MV-4-11 (cell line): ENCODE results near the gene LRMDA.
A peak's percentile ranks its signal among the peaks of the same experiment; 100 is the strongest.

Experiments used
- DNase-seq: peaks from one replicate; lab custom pipeline; 2025; lab: John Stamatoyannopoulos, UW

The LRMDA gene

GRCh38 chr10:76398043-76398710 is 966.8 kb downstream of the LRMDA start:
- no peak for DNase-seq

DNA sequence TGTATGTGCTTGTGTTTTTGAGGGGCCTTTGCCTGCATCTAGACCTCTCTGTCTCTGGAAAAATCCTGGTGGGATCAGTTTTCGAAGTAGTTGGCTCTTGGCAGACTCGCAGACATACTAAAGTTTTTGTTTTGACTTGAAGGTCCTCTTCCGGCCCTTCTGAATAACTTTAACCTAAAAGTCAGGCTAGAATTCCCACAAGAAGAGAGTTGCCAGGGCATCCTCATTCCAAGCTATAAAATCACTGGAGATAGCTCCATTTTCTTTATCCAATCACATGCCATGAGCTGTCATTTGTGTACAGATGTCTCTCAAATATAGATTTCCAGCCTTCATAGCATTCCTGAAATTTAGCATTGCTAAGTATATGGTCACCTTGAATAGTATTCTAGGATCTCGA is 967.8 kb downstream of the LRMDA start:
- DNase-seq: no peak

- no peak for DNase-seq
Observed at GRCh38 chr10:76401006-76401405, 969.6 kb downstream of the LRMDA start.

DNA sequence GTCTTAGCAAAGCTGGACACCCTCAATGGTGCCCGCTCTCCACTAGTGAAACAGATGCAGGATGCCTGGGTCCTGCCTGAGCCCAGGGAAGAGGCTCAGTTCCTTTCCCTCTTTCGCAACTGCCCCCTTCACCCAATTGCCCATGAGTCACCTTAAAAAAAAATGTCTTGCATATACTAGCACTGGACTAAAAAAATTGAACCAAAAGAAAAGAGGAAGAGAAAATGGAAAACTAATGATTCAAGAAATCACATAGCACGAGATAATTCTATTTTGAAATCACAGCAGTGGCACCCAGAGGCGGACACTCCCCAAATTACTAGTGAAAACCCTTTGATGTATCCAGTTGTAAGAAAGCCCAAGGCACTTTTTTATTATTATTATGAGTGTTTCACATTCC is 972.5 kb downstream of the LRMDA start:
- DNase-seq: peak; percentile 94

GRCh38 chr10:76404531-76404930 is 973.1 kb downstream of the LRMDA start:
- DNase-seq: peak; percentile 11

DNA sequence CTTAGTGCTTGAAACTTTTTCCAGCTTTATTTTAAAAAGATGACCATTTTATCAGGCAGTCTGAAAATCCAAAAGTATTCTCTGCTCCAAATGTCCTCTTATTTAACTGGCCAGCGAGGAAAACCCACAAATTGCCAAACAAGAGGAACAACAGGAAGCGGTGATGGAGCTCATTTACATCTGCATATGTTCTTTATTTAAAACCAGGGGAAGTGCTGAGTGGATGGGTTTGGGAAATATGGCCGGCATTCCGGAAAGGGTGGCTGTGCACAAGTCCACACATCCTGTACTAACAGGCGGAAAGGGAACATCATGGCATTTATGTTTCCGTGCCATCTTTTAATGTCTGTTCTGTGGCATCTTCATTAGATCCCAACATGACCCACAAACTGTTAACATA is 974.5 kb downstream of the LRMDA start:
- no peak for DNase-seq

DNA sequence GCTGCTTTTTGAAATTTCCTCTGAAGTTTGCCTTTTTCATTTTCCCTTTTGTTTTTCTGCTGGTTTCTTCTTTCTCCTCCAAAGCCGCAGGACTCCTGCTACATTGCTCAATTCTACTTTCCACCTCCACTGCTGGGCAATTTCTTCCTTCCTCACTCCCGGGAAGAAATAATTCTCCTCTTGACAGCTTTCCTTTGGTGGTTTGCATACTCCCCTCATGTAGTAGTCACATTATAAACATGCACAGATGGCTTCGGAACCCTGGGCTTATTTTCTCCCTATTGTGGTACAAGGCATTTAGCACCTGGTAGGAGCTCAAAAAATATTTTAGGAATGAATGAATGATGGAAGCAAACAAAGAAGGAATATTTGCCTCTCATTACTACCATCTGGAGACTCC is 977.2 kb downstream of the LRMDA start:
- peak; percentile 22 for DNase-seq

GRCh38 chr10:76411729-76412435 is 980.5 kb downstream of the LRMDA start:
- DNase-seq: no peak

- no peak for DNase-seq
Observed at GRCh38 chr10:76415554-76415953, 984.1 kb downstream of the LRMDA start.

DNA sequence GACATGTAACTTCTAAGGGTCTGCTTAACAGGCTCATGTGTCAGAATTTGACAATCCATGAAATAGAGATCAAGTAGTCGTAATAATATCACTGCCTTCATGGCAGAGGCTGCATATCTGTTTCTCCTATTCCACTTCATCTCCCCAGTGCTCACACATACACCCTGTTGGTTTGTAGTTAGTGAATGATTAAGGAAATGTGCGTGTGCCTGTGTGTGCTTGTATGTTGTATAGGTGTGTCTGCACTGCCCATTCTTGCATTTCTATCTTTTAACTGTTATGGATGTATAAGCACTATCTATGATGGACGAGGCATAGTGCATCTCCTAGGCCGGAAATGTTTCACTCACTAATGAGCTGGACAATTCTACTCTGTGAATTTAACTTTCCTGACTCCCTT is 985.2 kb downstream of the LRMDA start:
- no peak for DNase-seq

GRCh38 chr10:76420725-76421124 is 989.3 kb downstream of the LRMDA start:
- no peak for DNase-seq

DNA sequence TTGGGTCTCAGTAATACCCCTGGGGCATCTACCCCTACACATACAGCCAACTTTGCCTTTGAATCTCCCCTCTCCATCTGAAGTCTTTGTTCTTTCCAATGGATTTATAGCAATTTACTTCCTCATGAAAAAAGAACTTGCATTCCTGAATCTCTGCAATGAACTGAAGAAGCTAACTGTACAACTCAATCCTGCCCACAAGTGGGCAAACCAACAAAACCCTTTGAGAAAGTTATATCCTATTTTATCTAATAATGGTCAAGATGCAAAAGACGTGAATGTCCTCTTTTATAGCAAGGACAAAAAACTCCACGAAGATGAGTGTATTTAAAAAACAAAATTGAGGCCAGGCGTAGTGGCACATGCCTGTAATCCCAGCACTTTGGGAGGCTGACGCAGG is 991.3 kb downstream of the LRMDA start:
- DNase-seq: no peak

- peak; percentile 67 for DNase-seq
Observed at GRCh38 chr10:76428551-76429367, 997.3 kb downstream of the LRMDA start.

GRCh38 chr10:76429368-76430060 is 998.1 kb downstream of the LRMDA start:
- DNase-seq: no peak

- DNase-seq: no peak
Observed at GRCh38 chr10:76430061-76430645, 998.7 kb downstream of the LRMDA start.

GRCh38 chr10:76432016-76433012 is 1000.9 kb downstream of the LRMDA start:
- no peak for DNase-seq

DNA sequence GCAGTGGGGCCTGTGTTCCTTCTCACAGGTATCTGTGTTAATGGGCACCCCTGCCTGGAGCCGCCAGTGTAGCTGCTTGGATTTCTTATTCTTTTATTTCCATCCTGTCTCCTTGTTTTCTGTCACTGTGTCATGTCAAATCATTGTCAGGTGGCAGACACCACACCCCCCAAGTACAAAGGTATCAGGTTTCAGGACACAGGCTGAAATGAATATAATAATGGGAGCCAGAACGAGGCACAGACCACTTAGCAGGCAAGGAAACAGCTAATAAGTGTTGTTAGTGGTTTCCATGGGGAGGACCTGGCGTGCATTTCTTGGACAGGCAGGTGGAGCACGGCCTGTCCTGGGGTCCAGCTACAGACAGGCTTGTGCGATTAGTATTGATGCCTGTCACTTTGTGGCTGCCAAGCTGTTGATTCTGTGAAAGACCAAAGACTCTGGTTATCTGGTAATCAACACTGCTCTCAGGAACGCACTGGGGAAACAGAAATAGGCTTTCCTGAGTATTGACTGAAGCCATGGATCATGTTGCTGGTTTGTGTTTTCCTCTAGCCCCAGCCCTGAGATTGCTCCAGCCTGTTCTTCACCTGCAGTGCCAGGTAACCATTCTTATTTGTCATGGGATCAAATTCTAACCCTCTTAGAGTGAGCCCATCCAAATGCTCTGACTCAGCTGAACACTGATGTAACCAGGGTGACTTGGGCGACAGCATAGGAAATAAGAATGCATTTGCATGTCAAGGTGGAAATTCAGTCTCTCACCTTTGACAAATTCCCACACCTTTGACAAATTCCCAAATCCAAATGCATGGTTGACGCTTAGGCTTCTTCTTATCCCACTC is 1002.0 kb downstream of the LRMDA start:
- no peak for DNase-seq

GRCh38 chr10:76435157-76435556 is 1003.7 kb downstream of the LRMDA start:
- no peak for DNase-seq

DNA sequence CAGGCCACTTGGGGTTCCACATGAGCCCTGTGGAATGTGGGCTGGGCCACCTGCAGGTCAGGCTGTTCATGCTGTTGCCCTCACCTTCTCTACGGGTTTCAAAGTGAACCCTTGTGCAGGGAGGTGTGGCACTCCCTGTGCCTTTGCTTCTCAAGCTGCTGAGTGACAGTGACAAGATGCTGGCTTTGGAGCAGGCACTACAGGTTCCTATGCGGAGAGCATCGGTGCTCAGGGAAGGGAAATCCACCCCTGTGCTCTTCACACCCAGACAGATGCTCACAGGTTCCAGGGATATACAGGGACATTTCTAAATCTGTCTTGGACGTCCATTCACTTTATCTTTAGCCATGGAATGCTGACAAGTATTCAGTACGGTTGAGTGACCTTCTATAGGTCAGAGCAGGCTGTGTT is 1005.0 kb downstream of the LRMDA start:
- DNase-seq: no peak

DNA sequence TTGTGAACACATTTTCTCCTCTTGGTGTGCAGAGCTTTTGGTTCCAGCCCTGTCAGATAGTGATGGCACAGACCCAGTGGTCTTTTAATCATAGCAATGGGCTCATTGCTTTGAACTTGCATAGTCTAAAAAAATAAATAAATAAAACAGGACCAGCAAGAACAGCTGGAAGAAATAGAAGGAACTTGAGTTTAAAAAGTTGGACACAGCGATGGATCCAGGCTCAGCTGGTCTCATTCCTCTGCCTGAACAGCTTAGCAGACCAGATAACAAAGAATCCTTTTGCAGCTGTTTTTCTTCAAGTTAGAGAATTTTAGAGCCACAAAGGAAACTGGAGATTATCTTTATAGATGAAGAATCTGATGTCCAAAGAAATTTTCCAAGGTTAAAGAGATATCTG is 1005.6 kb downstream of the LRMDA start:
- DNase-seq: no peak
